H1 (cell line): ENCODE data around the gene CLCC1. TPM values are rescaled to one million over a fixed set of nuclear protein-coding genes. Genes with fewer than 3 reads are reported as not detected.

ENCODE experiments used
- CTCF ChIA-PET: fragments of 300-600 bp; sonication (Branson Sonifier 250); formaldehyde crosslinking; loops from one replicate; lab custom pipeline; 2021; ENCODE audit not compliant: partially characterized antibody; lab: Charles Lee
- POLR2A ChIA-PET: fragments of 300-600 bp; sonication (Branson Sonifier 250); formaldehyde crosslinking; loops from one replicate; lab custom pipeline; 2021; ENCODE audit warnings: inconsistent platforms; ENCODE audit not compliant: partially characterized antibody; lab: Charles Lee
- DNase-seq, 2 experiments: peaks; one replicate each; pipeline versions ENCODE4 v3.0.0 to v3.0.0-alpha.2; 2010 to 2022; ENCODE audit warnings: low spot score in 2 of 2, low read depth in 1 of 2, mixed read lengths in 1 of 2
- FAIRE-seq: peaks from 2 replicates; lab custom pipeline; 2011; peaks lifted over from hg19 to GRCh38; lab: Jason Lieb, UNC
- H2AFZ ChIP-seq: 2 replicates; pipeline ENCODE4 v1.8.1; 2012; ENCODE audit warnings: low read length, inconsistent platforms
- H2AK5ac ChIP-seq: 2 replicates; pipeline ENCODE4 v1.6.1; 2013; ENCODE audit warnings: low read depth, low read length
- H2BK120ac ChIP-seq: replicated peaks from 2 replicates; pipeline ENCODE3; 2013; ENCODE audit warnings: low read depth, low read length, inconsistent platforms
- H2BK12ac ChIP-seq: 2 replicates; pipeline ENCODE4 v1.6.1; 2013; ENCODE audit warnings: low read depth, low read length
- H2BK15ac ChIP-seq: 2 replicates; pipeline ENCODE4 v1.6.1; 2013; ENCODE audit warnings: low read length
- H2BK20ac ChIP-seq: 2 replicates; pipeline ENCODE4 v1.6.1; 2013; ENCODE audit warnings: low read length
- H2BK5ac ChIP-seq: 2 replicates; pipeline ENCODE4 v1.6.1; 2013; ENCODE audit warnings: low read depth, low read length
- H3K14ac ChIP-seq: 2 replicates; pipeline ENCODE4 v1.6.1; 2013; ENCODE audit warnings: inconsistent platforms; ENCODE audit not compliant: insufficient read length
- H3K18ac ChIP-seq: 2 replicates; pipeline ENCODE4 v1.6.1; 2013; ENCODE audit warnings: low read length; ENCODE audit errors: extremely low read depth
- H3K23ac ChIP-seq: 2 replicates; pipeline ENCODE4 v1.6.1; 2013; ENCODE audit warnings: inconsistent platforms; ENCODE audit not compliant: insufficient read length
- H3K23me2 ChIP-seq: 2 replicates; pipeline ENCODE4 v1.6.1; 2013; ENCODE audit warnings: low read depth, low read length
- H3K27ac ChIP-seq: 2 replicates; pipeline ENCODE4 v1.6.1; 2011; ENCODE audit warnings: low read depth, low read length, inconsistent platforms
- H3K27me3 ChIP-seq, 4 experiments: replicated peaks in 1 of 4; 1 replicate in 1 of 4; 2 replicates in 3 of 4; pipeline versions ENCODE4 v1.6.1 to v1.8.1; 2011 to 2013; ENCODE audit warnings: low read length in 3 of 4, mild to moderate bottlenecking in 3 of 4, inconsistent platforms in 2 of 4, mixed read lengths in 2 of 4, moderate library complexity in 1 of 4; ENCODE audit not compliant: control insufficient read depth in 3 of 4, insufficient read depth in 3 of 4; ENCODE audit errors: extremely low read depth in 1 of 4
- H3K36me3 ChIP-seq, 4 experiments: 2 replicates each; pipeline versions ENCODE4 v1.6.1 to v1.8.1; 2011 to 2013; ENCODE audit warnings: mild to moderate bottlenecking in 4 of 4, low read length in 3 of 4, moderate library complexity in 2 of 4, control low read depth in 1 of 4, inconsistent platforms in 1 of 4; ENCODE audit not compliant: insufficient read depth in 4 of 4, control insufficient read depth in 2 of 4
- H3K4ac ChIP-seq: replicated peaks from 2 replicates; pipeline ENCODE3; 2013; ENCODE audit warnings: low read length, low read depth, mixed read lengths, inconsistent platforms; ENCODE audit not compliant: insufficient read length
- H3K4me1 ChIP-seq, 4 experiments: replicated peaks in 1 of 4; 1 replicate in 1 of 4; 2 replicates in 3 of 4; pipeline versions ENCODE4 v1.6.1 to v1.8.1; 2011 to 2013; ENCODE audit warnings: low read length in 3 of 4, inconsistent platforms in 2 of 4, mixed read lengths in 1 of 4; ENCODE audit not compliant: insufficient read depth in 4 of 4, control insufficient read depth in 3 of 4
- H3K4me2 ChIP-seq, 2 experiments: 2 replicates each; pipeline versions ENCODE4 v1.6.1 to v1.8.1; 2011 to 2013; ENCODE audit warnings: low read depth in 2 of 2, low read length in 2 of 2, control low read depth in 1 of 2, inconsistent platforms in 1 of 2, mild to moderate bottlenecking in 1 of 2; ENCODE audit not compliant: insufficient read depth in 1 of 2
- H3K4me3 ChIP-seq, 4 experiments: fragments of 200-600, 300-600 bp in 1 of 4; sonication (generic), shearing (Covaris generic), sonication (Bioruptor Twin) in 1 of 4; 2 replicates each; pipeline versions ENCODE4 v1.5.1 to v1.8.1; 2011 to 2016; ENCODE audit warnings: low read length in 4 of 4, low read depth in 3 of 4, control low read depth in 2 of 4, inconsistent platforms in 2 of 4, mild to moderate bottlenecking in 2 of 4, mixed read lengths in 1 of 4, moderate library complexity in 1 of 4; ENCODE audit not compliant: insufficient read depth in 2 of 4; ENCODE audit errors: extremely low read depth in 1 of 4
- H3K56ac ChIP-seq: replicated peaks from 2 replicates; pipeline ENCODE3; 2013; ENCODE audit warnings: low read depth, mild to moderate bottlenecking, mixed read lengths, low read length, inconsistent platforms; ENCODE audit not compliant: insufficient read length
- H3K79me1 ChIP-seq: 2 replicates; pipeline ENCODE4 v1.6.1; 2013; ENCODE audit warnings: low read depth, low read length, control low read depth
- H3K79me2 ChIP-seq, 2 experiments: 2 replicates each; pipeline versions ENCODE4 v1.6.1 to v1.8.1; 2012 to 2013; ENCODE audit warnings: low read length in 2 of 2, mild to moderate bottlenecking in 2 of 2, inconsistent platforms in 1 of 2; ENCODE audit not compliant: insufficient read depth in 2 of 2, control insufficient read depth in 1 of 2
- H3K9ac ChIP-seq, 4 experiments: replicated peaks in 1 of 4; 1 replicate in 1 of 4; 2 replicates in 3 of 4; pipeline versions ENCODE4 v1.6.1 to v1.8.1; 2011 to 2013; ENCODE audit warnings: low read depth in 3 of 4, low read length in 3 of 4, control low read depth in 2 of 4, mild to moderate bottlenecking in 2 of 4, moderate library complexity in 2 of 4, inconsistent platforms in 1 of 4; ENCODE audit errors: extremely low read depth in 1 of 4
- H3K9me3 ChIP-seq, 2 experiments: 2 replicates each; pipeline versions ENCODE4 v1.6.1 to v1.8.1; 2012 to 2013; ENCODE audit warnings: mild to moderate bottlenecking in 2 of 2, moderate library complexity in 2 of 2, control low read depth in 1 of 2, inconsistent platforms in 1 of 2, low read depth in 1 of 2, low read length in 1 of 2, mixed read lengths in 1 of 2; ENCODE audit not compliant: insufficient read depth in 2 of 2
- H4K20me1 ChIP-seq, 2 experiments: replicated peaks in 1 of 2; 2 replicates each; pipeline versions ENCODE3 to v1.8.1; 2011 to 2013; ENCODE audit warnings: inconsistent platforms in 2 of 2, low read length in 2 of 2, mild to moderate bottlenecking in 1 of 2; ENCODE audit not compliant: insufficient read depth in 2 of 2, control insufficient read depth in 1 of 2
- H4K5ac ChIP-seq: 2 replicates; pipeline ENCODE4 v1.6.1; 2013; ENCODE audit warnings: low read length, low read depth, mixed read lengths, inconsistent platforms; ENCODE audit not compliant: insufficient read length
- H4K8ac ChIP-seq: 2 replicates; pipeline ENCODE4 v1.8.0; 2013; ENCODE audit warnings: mild to moderate bottlenecking, moderate library complexity, low read length, inconsistent platforms; ENCODE audit not compliant: insufficient read depth; ENCODE audit errors: extremely low read depth
- H4K91ac ChIP-seq: replicated peaks from 2 replicates; pipeline ENCODE3; 2013; ENCODE audit warnings: low read length, mixed read lengths, inconsistent platforms; ENCODE audit not compliant: insufficient read length
- BACH1 ChIP-seq: IDR thresholded peaks from 2 replicates; pipeline ENCODE4 v1.6.1; 2012; ENCODE audit warnings: low read length, improper control_type of control experiment
- CTCF ChIP-seq, 3 experiments: IDR thresholded peaks; 1 replicate in 2 of 3; 2 replicates in 1 of 3; pipeline versions ENCODE4 v1.5.1 to v1.6.1; 2011; ENCODE audit warnings: low read length in 3 of 3, mild to moderate bottlenecking in 3 of 3, inconsistent platforms in 2 of 3, low read depth in 1 of 3, moderate library complexity in 1 of 3; ENCODE audit not compliant: insufficient read depth in 1 of 3; ENCODE audit errors: control extremely low read depth in 1 of 3
- JUND ChIP-seq: IDR thresholded peaks from 2 replicates; pipeline ENCODE4 v1.6.1; 2011; ENCODE audit warnings: mild to moderate bottlenecking, improper control_type of control experiment, low read length
- NANOG ChIP-seq: IDR thresholded peaks from 2 replicates; pipeline ENCODE4 v1.6.1; 2011; ENCODE audit warnings: low read length, low read depth, mild to moderate bottlenecking, inconsistent platforms; ENCODE audit not compliant: insufficient read depth, poor library complexity, severe bottlenecking
- POLR2AphosphoS5 ChIP-seq: IDR thresholded peaks from 2 replicates; pipeline ENCODE4 v1.6.1; 2011; ENCODE audit warnings: low read depth, low read length
- RAD21 ChIP-seq, 2 experiments: IDR thresholded peaks in 1 of 2; conservative IDR thresholded peaks in 1 of 2; 2 replicates each; pipeline ENCODE4 v1.6.1; 2011; ENCODE audit warnings: low read depth in 2 of 2, low read length in 2 of 2, improper control_type of control experiment in 1 of 2, inconsistent platforms in 1 of 2, mild to moderate bottlenecking in 1 of 2, moderate library complexity in 1 of 2
- SIN3A ChIP-seq, 2 experiments: IDR thresholded peaks in 1 of 2; conservative IDR thresholded peaks in 1 of 2; 2 replicates each; pipeline ENCODE4 v1.6.1; 2011 to 2012; ENCODE audit warnings: low read length in 2 of 2, improper control_type of control experiment in 1 of 2, low read depth in 1 of 2, mild to moderate bottlenecking in 1 of 2
- SP2 ChIP-seq: IDR thresholded peaks from 2 replicates; pipeline ENCODE4 v1.6.1; 2012; ENCODE audit warnings: mild to moderate bottlenecking, low read length, inconsistent platforms
- SRF ChIP-seq: IDR thresholded peaks from 2 replicates; pipeline ENCODE4 v1.6.1; 2011; ENCODE audit warnings: mild to moderate bottlenecking, low read depth, low read length, moderate library complexity
- TAF1 ChIP-seq: IDR thresholded peaks from 2 replicates; pipeline ENCODE4 v1.6.1; 2011; ENCODE audit warnings: mild to moderate bottlenecking, low read depth, low read length
- YY1 ChIP-seq: IDR thresholded peaks from 2 replicates; pipeline ENCODE4 v1.6.1; 2011; ENCODE audit warnings: low read depth, mild to moderate bottlenecking, low read length
- WGBS, 2 experiments: shearing (Covaris generic) in 1 of 2; methylation state at CpG; one replicate each; pipeline versions ENCODE4 v1.1.6 to v1.1.7; 2013 to 2015; ENCODE audit warnings: low lambda C conversion rate in 2 of 2, mixed read lengths in 2 of 2, inconsistent platforms in 1 of 2, low coverage in 1 of 2, missing lambda C conversion rate in 1 of 2; ENCODE audit not compliant: insufficient replicate concordance in 2 of 2, insufficient coverage in 1 of 2, insufficient read length in 1 of 2; ENCODE audit errors: extremely low coverage in 1 of 2, missing lambda C conversion rate in 1 of 2; 5-methylcytosine and 5-hydroxymethylcytosine counted together
- polyA plus RNA-seq, 7 experiments: library from polyadenylated mRNA; depleted of rRNA in 3 of 7; stranded (reverse) in 5 of 7; unstranded in 2 of 7; fragments of >200 nt in 5 of 7; fragments of 200-250 nt in 2 of 7; gene quantifications; 1 replicate in 5 of 7; 2 replicates in 1 of 7; 4 replicates in 1 of 7; pipeline versions ENCODE4 v1.2.1 to v1.2.3, GENCODE V29; 2011 to 2013; ENCODE audit warnings: missing spikeins in 2 of 7, mixed read lengths in 2 of 7
- total RNA-seq: library from RNA; stranded (reverse); fragmentation: NEBNext Ultra II Directional; extraction: Animal tissue kit (Norgen Biotek cat#: 25700); gene quantifications from 2 replicates; pipeline ENCODE4 v1.2.1, GENCODE V29; 2021

CLCC1 gene
- total and polyA plus RNA-seq, 2 of the 8 experiments (the other 6 are each of a cell fraction or from before 2014, with no cell fraction given), result 8.1 to 23.8 TPM

GRCh38 chr1:108916788-108917187 lies 46.5 kb downstream of the CLCC1 start:
- no peak overlapping the region for H3K9ac ChIP-seq
- FAIRE-seq (no peak), DNase-seq (no peak)
- 87% methylated on average over 2 of the region's 2 CpGs; no CpG with 5 or more reads in 1 of the 2 experiments for WGBS, 2 experiments
- H3K4me3 ChIP-seq, result no peak overlapping the region
- no peak overlapping the region for H3K14ac ChIP-seq
- no peaks in the 10 kb centered on the region for H3K79me1 ChIP-seq
- CTCF ChIA-PET, result interaction anchor here (3.0 kb wide), 1 partner anchor 19 kb away, joined by 8 read pairs; no protein-coding TSS in a partner anchor
- no peak overlapping the region for H4K5ac ChIP-seq
- no peaks in the 10 kb centered on the region for H3K79me2 ChIP-seq
- peaks cover 0 to 6% (median 0%) of the 10 kb centered on the region in 4 experiments; a peak in 2 of 8 replicates for H3K36me3 ChIP-seq
- no peak overlapping the region for H3K27ac ChIP-seq
- H3K4ac ChIP-seq, result no peak overlapping the region
- H2BK20ac ChIP-seq, result no peak overlapping the region
- H3K56ac ChIP-seq, result no peak overlapping the region
- POLR2A ChIA-PET, result interaction anchor here (0.6 to 1.6 kb wide), 4 partner anchors 9 to 30 kb away, joined by 3 to 4 read pairs (median 3); no protein-coding TSS in a partner anchor
- H4K91ac ChIP-seq, result no peak overlapping the region
- no peak overlapping the region for H2BK15ac ChIP-seq
- H2AK5ac ChIP-seq, result no peak overlapping the region
- no peak overlapping the region for H2AFZ ChIP-seq
- H3K9me3 ChIP-seq, result no peaks in the 10 kb centered on the region
- H3K4me2 ChIP-seq, result no peak overlapping the region
- H3K4me1 ChIP-seq, result no peaks in the 10 kb centered on the region
- H2BK120ac ChIP-seq, result no peak overlapping the region
- no peak overlapping the region for H3K23ac ChIP-seq
- no peak overlapping the region for H2BK5ac ChIP-seq
- H3K27me3 ChIP-seq, result no peaks in the 10 kb centered on the region
- no peak overlapping the region for H3K18ac ChIP-seq
- H2BK12ac ChIP-seq, result no peak overlapping the region
- H3K23me2 ChIP-seq, result no peaks in the 10 kb centered on the region
- no peaks in the 10 kb centered on the region for H4K20me1 ChIP-seq
- no peak overlapping the region for H4K8ac ChIP-seq
- TF ChIP-seq CTCF (IDR thresholded peaks at IDR 0.05; ENCODE audit: control extremely low read depth in 1 of 3, insufficient read depth in 1 of 3, low read depth in 1 of 3, low read length in 3 of 3), result no peak
- TF ChIP-seq SIN3A (conservative IDR thresholded peaks at IDR 0.05 in 1 of 2, IDR thresholded peaks at IDR 0.05 in 1 of 2; ENCODE audit: low read depth in 1 of 2, low read length in 2 of 2), result no peak
- no peak for TF ChIP-seq SRF
- TF ChIP-seq JUND, result no peak
- no peak for TF ChIP-seq SP2
- TF ChIP-seq YY1, result no peak
- no peak for TF ChIP-seq POLR2AphosphoS5
- no peak for TF ChIP-seq RAD21 (IDR thresholded peaks at IDR 0.05 in 1 of 2, conservative IDR thresholded peaks at IDR 0.05 in 1 of 2; ENCODE audit: low read depth in 2 of 2, low read length in 2 of 2)
- TF ChIP-seq NANOG, result no peak
- TF ChIP-seq TAF1, result no peak
- TF ChIP-seq BACH1, result no peak
